MM.1S (cell line): ENCODE measurements around the gene RCSD1.

Experiments used
- CTCF ChIP-seq: fragments of 300-600 bp; sonication (generic); IDR thresholded peaks from 2 replicates; pipeline ENCODE4 v1.5.1; 2016; ENCODE audit warnings: antibody characterized with exemption, low read length, mixed read lengths
- EZH2 ChIP-seq: fragments of 300-600 bp; sonication (generic); optimal IDR thresholded peaks from 2 replicates; pipeline ENCODE3; 2017; ENCODE audit warnings: low read depth, mild to moderate bottlenecking, antibody characterized with exemption, low read length, mixed read lengths
- EZH2phosphoT487 ChIP-seq: fragments of 300-600 bp; sonication (generic); IDR thresholded peaks from 2 replicates; pipeline ENCODE4 v1.6.1; 2018; ENCODE audit warnings: antibody characterized with exemption, low read length

GRCh38 chr1:167635156-167635648, 5.2 kb downstream of the RCSD1 start:
- TF ChIP-seq CTCF (no peak), EZH2phosphoT487 (no peak), EZH2 (no peak)
